ENCODE results near the gene STT3B.

- TF ChIP-seq, protein P1, sequence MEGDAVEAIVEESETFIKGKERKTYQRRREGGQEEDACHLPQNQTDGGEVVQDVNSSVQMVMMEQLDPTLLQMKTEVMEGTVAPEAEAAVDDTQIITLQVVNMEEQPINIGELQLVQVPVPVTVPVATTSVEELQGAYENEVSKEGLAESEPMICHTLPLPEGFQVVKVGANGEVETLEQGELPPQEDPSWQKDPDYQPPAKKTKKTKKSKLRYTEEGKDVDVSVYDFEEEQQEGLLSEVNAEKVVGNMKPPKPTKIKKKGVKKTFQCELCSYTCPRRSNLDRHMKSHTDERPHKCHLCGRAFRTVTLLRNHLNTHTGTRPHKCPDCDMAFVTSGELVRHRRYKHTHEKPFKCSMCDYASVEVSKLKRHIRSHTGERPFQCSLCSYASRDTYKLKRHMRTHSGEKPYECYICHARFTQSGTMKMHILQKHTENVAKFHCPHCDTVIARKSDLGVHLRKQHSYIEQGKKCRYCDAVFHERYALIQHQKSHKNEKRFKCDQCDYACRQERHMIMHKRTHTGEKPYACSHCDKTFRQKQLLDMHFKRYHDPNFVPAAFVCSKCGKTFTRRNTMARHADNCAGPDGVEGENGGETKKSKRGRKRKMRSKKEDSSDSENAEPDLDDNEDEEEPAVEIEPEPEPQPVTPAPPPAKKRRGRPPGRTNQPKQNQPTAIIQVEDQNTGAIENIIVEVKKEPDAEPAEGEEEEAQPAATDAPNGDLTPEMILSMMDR (IDR thresholded peaks at IDR 0.05 in 8 of 11, conservative IDR thresholded peaks at IDR 0.05 in 3 of 11), result no peak
- TF ChIP-seq POLR2A (IDR thresholded peaks at IDR 0.05) (no peak), POLR2AphosphoS5 (IDR thresholded peaks at IDR 0.05) (no peak)
Measured at GRCh38 chr3:31559872-31560534, 27.3 kb downstream of the STT3B start.

Data from spleen (tissue), 7 donors.